Fibroblast of lung (primary cell): Measurements from ENCODE around the gene PHEX. TPM values are rescaled to one million over a fixed set of nuclear protein-coding genes. Genes with fewer than 3 reads are reported as not detected.

Experiments used
- DNase-seq, 2 donors: peaks; one replicate each; pipeline versions ENCODE4 v3.0.0 to v3.0.0-alpha.2; 2010; ENCODE audit warnings: low read depth in 2 of 2
- H2AFZ ChIP-seq: 2 replicates; pipeline ENCODE4 v1.5.1; 2012; ENCODE audit warnings: low read length, control low read depth, inconsistent platforms
- H3K27ac ChIP-seq: 2 replicates; pipeline ENCODE4 v1.5.1; 2011; ENCODE audit warnings: low read length, control low read depth; ENCODE audit not compliant: insufficient read depth
- H3K27me3 ChIP-seq: 2 replicates; pipeline ENCODE4 v1.5.1; 2011; ENCODE audit warnings: mild to moderate bottlenecking, low read length; ENCODE audit not compliant: control insufficient read depth, insufficient read depth
- H3K36me3 ChIP-seq: 2 replicates; pipeline ENCODE4 v1.5.1; 2011; ENCODE audit warnings: low read length; ENCODE audit not compliant: control insufficient read depth, insufficient read depth
- H3K4me1 ChIP-seq: 2 replicates; pipeline ENCODE4 v1.5.1; 2011; ENCODE audit warnings: low read length; ENCODE audit not compliant: control insufficient read depth, insufficient read depth; ENCODE audit errors: extremely low read depth
- H3K4me2 ChIP-seq: 2 replicates; pipeline ENCODE4 v1.5.1; 2011; ENCODE audit warnings: low read length, control low read depth; ENCODE audit not compliant: insufficient read depth; ENCODE audit errors: extremely low read depth
- H3K4me3 ChIP-seq, 4 experiments: fragments of 200-600 bp in 1 of 4; sonication (generic) in 1 of 4; replicated peaks in 1 of 4; 2 replicates each; pipeline ENCODE4 v1.5.1; 2011 to 2016; ENCODE audit warnings: low read length in 4 of 4, low read depth in 3 of 4, mild to moderate bottlenecking in 3 of 4, control low read depth in 2 of 4, inconsistent platforms in 1 of 4, mixed read lengths in 1 of 4; ENCODE audit not compliant: insufficient read depth in 1 of 4; ENCODE audit errors: control extremely low read depth in 1 of 4
- H3K79me2 ChIP-seq: 2 replicates; pipeline ENCODE4 v1.5.1; 2012; ENCODE audit warnings: mild to moderate bottlenecking, low read length, inconsistent platforms; ENCODE audit not compliant: control insufficient read depth, insufficient read depth
- H3K9ac ChIP-seq: 2 replicates; pipeline ENCODE4 v1.5.1; 2011; ENCODE audit warnings: mild to moderate bottlenecking, low read length, control low read depth; ENCODE audit not compliant: insufficient read depth
- H3K9me3 ChIP-seq: 2 replicates; pipeline ENCODE4 v1.5.1; 2012; ENCODE audit warnings: low read depth, low read length; ENCODE audit not compliant: control insufficient read depth, insufficient read depth
- H4K20me1 ChIP-seq: 2 replicates; pipeline ENCODE4 v1.5.1; 2011; ENCODE audit warnings: low read length; ENCODE audit not compliant: control insufficient read depth, insufficient read depth; ENCODE audit errors: extremely low read depth
- EZH2 ChIP-seq: IDR thresholded peaks from 2 replicates; pipeline ENCODE4 v1.5.1; 2012; ENCODE audit warnings: low read length, control low read depth, mild to moderate bottlenecking; ENCODE audit errors: missing control alignments
- polyA plus RNA-seq, 2 donors: library from polyadenylated mRNA; depleted of rRNA in 1 of 2; stranded (reverse) in 1 of 2; unstranded in 1 of 2; fragments of >200 nt; gene quantifications; 2 replicates each; pipeline ENCODE4 v1.2.1, GENCODE V29; 2011 to 2012; ENCODE audit warnings: missing spikeins in 1 of 2
- total RNA-seq: library from RNA; depleted of rRNA; stranded (reverse); fragments of >200 nt; gene quantifications from 2 replicates; pipeline ENCODE4 v1.2.1, GENCODE V29; 2014
- TF ChIP-seq, protein P1 (sequence below), 2 donors: IDR thresholded peaks in 1 of 2; conservative IDR thresholded peaks in 1 of 2; 1 replicate in 1 of 2; 2 replicates in 1 of 2; pipeline ENCODE4 v1.5.1; 2011 to 2012; ENCODE audit warnings: low read length in 2 of 2, control low read depth in 1 of 2, inconsistent platforms in 1 of 2, low read depth in 1 of 2, mild to moderate bottlenecking in 1 of 2

Gene PHEX
- total and polyA plus RNA-seq, 2 donors (not counting 1 experiment from before 2014, with no cell fraction given), result 1.2 to 1.7 TPM

GRCh38 chrX:22033818-22034217 is 1.7 kb downstream of the PHEX start:
- Histone ChIP-seq H3K79me2 (no peaks in the 10 kb centered on the region), H3K27ac (no peak overlapping the region), H3K36me3 (no peaks in the 10 kb centered on the region), H3K9ac (no peak overlapping the region), H3K4me2 (no peak overlapping the region), H4K20me1 (no peaks in the 10 kb centered on the region), H3K27me3 (no peaks in the 10 kb centered on the region), H3K4me1 (no peaks in the 10 kb centered on the region), H2AFZ (no peak overlapping the region), H3K9me3 (no peaks in the 10 kb centered on the region), H3K4me3 (no peak overlapping the region)
- TF ChIP-seq, protein P1, sequence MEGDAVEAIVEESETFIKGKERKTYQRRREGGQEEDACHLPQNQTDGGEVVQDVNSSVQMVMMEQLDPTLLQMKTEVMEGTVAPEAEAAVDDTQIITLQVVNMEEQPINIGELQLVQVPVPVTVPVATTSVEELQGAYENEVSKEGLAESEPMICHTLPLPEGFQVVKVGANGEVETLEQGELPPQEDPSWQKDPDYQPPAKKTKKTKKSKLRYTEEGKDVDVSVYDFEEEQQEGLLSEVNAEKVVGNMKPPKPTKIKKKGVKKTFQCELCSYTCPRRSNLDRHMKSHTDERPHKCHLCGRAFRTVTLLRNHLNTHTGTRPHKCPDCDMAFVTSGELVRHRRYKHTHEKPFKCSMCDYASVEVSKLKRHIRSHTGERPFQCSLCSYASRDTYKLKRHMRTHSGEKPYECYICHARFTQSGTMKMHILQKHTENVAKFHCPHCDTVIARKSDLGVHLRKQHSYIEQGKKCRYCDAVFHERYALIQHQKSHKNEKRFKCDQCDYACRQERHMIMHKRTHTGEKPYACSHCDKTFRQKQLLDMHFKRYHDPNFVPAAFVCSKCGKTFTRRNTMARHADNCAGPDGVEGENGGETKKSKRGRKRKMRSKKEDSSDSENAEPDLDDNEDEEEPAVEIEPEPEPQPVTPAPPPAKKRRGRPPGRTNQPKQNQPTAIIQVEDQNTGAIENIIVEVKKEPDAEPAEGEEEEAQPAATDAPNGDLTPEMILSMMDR (conservative IDR thresholded peaks at IDR 0.05 in 1 of 2, IDR thresholded peaks at IDR 0.05 in 1 of 2; ENCODE audit: low read depth in 1 of 2, low read length in 2 of 2), result no peak
- TF ChIP-seq EZH2, result no peak
- no peak for DNase-seq

- H3K9ac ChIP-seq, result no peak overlapping the region
- H3K4me2 ChIP-seq, result no peak overlapping the region
- no peaks in the 10 kb centered on the region for H3K79me2 ChIP-seq
- no peak for DNase-seq
- no peaks in the 10 kb centered on the region for H4K20me1 ChIP-seq
- H3K27ac ChIP-seq, result no peak overlapping the region
- no peak overlapping the region for H2AFZ ChIP-seq
- TF ChIP-seq, protein P1 (conservative IDR thresholded peaks at IDR 0.05 in 1 of 2, IDR thresholded peaks at IDR 0.05 in 1 of 2; ENCODE audit: low read depth in 1 of 2, low read length in 2 of 2), result no peak
- no peaks in the 10 kb centered on the region for H3K27me3 ChIP-seq
- no peaks in the 10 kb centered on the region for H3K4me1 ChIP-seq
- no peaks in the 10 kb centered on the region for H3K36me3 ChIP-seq
- H3K4me3 ChIP-seq, result no peak overlapping the region
- H3K9me3 ChIP-seq, result no peaks in the 10 kb centered on the region
These were observed 3.1 kb downstream of the PHEX start for GRCh38 chrX:22035236-22035635.

GRCh38 chrX:22037225-22037624 is 5.1 kb downstream of the PHEX start:
- H4K20me1 ChIP-seq, result no peaks in the 10 kb centered on the region
- H3K4me1 ChIP-seq, result no peaks in the 10 kb centered on the region
- TF ChIP-seq, protein P1 (conservative IDR thresholded peaks at IDR 0.05 in 1 of 2, IDR thresholded peaks at IDR 0.05 in 1 of 2; ENCODE audit: low read depth in 1 of 2, low read length in 2 of 2), result no peak
- H3K4me2 ChIP-seq, result no peak overlapping the region
- no peaks in the 10 kb centered on the region for H3K27me3 ChIP-seq
- H3K36me3 ChIP-seq, result no peaks in the 10 kb centered on the region
- no peak overlapping the region for H2AFZ ChIP-seq
- H3K27ac ChIP-seq, result no peak overlapping the region
- no peak overlapping the region for H3K4me3 ChIP-seq
- DNase-seq, result no peak
- no peaks in the 10 kb centered on the region for H3K9me3 ChIP-seq
- H3K79me2 ChIP-seq, result no peaks in the 10 kb centered on the region
- H3K9ac ChIP-seq, result no peak overlapping the region
